Measurements from ENCODE around the gene SPAG16.

The SPAG16 gene

DNA sequence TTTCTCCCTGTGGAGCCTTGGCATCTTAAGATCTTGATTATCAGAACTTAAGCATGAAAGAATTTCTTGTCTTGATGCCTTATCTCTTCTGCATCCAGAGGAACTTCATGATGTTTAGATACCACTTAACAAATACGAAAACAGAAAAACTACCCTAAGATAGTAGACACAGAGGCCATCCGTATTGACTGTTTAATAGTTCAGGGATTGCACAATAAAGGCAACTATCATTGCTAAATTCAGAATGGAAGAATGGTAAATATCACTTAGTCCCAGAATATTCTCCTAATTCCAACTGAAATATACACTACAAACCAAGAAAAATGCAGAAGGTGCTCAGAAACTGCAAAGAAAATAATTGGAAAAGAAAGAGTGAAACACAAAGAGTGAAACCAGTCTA lies 912.0 kb downstream of the SPAG16 start:
- no peak for DNase-seq

DNA sequence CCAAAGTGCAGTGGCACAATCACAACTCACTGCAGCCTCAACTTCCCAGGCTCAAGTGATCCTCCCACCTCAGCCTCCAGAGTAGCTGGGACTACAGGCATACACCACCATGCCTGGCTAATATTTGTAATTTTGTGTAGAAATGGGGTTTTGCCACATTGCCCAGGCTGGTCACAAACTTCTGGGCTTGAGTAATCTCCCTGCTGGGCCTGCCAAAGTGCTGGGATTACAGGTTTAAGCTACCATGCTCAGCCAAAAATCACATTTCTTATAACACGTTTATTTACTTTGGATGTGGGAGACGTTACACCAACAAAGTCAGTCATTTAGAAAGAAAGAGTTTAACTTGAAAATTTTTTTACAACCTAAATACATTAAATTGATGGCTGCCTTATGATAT lies 917.6 kb downstream of the SPAG16 start:
- no peak for DNase-seq

DNA sequence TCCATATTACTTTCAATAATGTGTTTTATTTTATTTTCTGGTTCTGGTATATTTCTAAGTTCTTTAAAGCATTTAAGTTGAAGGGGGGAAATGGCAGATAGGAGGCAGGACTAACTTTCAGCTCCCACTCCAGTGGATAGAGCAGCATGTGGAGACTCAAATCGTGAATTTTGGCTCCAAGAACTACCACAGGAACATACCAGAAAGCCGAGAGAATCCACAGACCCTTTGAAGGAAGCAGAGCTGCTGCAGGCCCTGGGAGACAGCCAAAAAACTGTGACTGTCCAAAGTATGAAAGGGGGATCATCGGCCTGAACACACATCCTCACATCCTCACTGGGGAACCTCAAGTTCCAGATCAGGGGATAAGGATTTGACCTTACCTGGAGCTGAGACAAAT lies 919.0 kb downstream of the SPAG16 start:
- DNase-seq: no peak

DNA sequence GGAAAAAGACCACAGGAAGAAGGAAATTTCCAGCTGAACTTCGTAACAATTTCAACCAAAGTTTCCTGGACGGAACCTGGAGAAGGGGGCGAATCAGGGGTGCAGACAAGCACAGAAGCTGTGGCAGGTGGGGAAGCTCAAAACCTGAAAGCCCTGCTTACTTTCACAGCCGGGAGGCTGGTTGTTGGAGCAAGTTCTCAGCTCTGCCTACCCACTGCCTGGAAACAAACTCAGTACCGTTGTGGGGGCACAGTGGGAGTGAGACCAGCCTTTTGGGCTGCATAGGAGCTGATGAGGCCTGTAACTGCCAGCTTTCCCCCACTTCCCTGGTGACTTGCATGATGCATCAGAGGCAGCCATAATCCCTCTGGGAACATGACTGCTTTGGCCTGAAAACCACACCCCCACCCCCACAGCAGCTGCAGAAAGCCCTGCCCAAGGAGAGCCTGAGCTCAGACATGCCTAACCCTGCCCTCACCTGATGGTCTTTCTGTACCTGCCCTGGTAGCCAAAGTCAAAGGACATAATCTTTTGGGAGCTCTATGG lies 919.6 kb downstream of the SPAG16 start:
- DNase-seq: no peak

DNA sequence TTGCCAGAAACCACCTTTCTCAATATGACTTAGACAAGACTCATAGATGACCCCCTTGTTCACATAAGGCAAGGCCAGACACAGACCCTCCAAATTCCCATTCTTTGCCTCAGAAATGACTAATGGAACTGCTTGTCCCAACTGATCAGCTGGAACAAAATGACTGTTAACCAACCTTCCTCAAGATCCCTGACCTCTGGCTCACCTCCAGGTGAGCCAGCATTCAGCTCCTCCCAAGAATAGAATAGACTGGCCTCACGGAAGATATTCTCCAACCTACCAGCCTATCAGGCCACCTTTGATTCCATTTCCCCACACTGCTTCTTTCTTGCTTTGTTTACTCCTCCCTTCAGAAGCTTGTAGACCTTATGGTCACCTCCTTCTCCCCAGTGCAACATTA lies 930.8 kb downstream of the SPAG16 start:
- no peak for DNase-seq

DNA sequence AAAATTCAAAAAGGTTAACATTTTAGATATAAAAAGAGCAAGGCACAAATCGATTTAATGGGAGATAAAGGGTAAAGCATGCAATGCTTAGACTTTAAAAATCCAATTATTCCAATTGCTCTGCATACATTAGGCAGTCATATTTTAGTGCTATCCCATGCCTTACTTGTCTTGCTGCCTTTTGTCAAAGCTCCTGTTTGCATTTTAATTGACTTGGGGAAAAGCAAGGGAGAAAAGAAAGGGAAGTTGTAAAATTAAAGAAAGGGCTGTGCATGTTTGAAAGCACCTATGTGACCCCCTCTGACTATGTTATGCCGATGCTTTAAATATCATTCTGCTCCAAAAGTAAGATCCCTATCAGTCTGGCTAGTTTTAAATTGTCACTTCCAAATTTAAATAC lies 932.9 kb downstream of the SPAG16 start:
- no peak for DNase-seq

DNA sequence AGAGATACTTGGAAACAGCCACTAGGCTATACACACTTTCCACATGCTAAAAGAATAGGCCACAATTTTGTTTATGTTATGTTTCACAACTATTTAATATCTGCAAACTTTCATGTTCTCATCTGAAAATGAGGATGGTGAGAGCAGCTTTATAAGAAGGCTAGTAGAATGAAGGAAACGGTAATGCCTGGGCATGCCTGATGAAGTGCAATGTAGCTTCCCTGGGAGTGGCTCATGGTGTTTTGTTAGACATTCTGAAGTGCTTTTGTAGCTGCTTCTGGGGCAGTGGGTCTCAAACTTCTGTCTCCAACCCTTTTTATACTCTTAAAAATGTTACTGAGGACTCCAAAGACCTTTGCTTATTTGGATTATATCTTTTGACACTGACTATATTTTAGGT lies 933.3 kb downstream of the SPAG16 start:
- no peak for DNase-seq

DNA sequence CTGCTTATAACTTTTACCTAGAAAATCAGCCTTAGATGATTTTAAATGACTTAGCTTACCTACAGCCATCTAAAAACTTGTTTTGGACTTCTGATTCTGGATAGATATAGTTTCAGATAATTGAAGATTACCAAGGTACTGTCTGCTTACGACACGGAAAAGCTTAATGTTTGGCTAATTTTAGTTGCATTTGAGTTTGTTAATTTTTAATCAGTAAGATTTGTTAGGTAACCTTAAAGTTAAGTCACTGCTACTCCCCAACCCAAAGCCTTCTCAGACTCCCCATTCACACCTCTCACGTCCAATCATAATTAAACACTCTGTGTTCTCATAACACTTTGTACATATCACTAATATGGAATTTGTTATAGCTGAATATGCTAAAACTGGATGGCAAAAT lies 936.0 kb downstream of the SPAG16 start:
- no peak for DNase-seq

DNA sequence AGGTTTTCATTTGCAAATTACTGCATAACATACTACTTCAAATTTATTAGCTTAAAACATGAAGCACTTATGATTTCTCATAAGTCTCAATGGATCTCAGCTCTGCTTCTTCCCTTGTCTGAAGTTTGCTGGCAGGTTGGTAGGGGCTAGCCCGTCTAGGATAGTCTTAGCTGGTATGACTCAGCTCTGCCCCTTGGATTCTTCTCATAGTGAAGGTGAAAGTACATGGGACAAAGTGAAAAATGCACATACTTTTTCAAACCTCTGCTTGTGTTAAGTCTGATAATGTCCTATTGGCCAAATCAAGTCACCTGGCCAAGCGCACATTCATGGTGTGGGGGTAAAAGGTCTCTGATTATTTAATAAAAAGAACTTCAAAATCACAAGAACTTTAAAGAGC lies 941.8 kb downstream of the SPAG16 start:
- DNase-seq: no peak

DNA sequence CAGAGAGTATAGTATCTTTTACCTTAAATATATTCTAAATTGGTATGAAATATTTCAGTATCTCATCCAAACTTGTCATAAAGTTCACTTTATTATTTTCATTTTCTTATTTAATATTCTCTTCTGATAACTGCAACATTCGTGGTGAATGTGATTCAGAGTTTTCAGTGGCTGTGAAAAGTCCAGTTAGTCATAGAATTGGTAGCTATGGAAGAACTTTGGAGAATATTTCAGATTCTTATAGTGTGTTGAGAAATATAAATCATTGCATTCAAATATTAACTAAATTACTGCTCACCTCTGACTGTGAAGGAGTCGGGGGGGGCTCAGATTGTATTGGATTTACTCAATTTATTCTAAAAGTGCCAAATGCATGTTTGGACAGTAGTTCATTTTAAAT lies 948.0 kb downstream of the SPAG16 start:
- DNase-seq: no peak

DNA sequence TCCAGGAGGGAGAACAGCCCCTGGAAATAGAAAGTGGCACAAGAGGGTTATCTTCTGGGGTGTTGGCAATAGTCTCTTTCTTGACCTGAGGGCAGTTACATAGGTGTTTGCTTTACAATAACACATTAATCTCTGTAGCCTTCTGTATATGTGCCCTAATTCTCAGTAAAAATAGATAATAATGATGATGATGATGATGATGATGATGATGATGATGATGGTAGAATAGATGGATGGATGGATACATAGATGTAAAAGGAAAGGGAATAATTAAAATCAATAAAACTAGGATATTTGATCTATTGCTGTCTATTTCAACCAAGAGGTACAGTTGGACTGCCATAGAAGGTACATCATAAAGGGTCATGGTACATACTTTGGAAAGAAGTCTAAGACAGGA lies 948.9 kb downstream of the SPAG16 start:
- no peak for DNase-seq

DNA sequence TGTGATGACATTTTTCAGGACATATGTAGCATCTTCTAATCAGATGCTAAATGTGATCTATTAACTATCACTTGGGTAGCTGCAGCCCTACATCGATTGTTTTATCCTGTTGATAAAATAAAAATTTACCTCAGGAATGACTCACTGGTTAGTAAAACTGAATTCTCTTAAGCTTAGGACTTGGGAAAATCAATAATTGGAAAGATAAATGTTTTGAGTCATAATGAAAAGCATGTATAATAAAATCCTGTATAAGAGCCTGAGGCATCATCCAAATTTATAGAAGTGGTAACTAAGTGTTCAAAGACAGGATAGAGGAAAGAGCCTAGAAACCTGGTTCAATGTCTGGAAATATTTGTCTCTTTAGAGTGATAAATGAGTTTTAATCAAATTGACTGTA lies 958.5 kb downstream of the SPAG16 start:
- DNase-seq: no peak

DNA sequence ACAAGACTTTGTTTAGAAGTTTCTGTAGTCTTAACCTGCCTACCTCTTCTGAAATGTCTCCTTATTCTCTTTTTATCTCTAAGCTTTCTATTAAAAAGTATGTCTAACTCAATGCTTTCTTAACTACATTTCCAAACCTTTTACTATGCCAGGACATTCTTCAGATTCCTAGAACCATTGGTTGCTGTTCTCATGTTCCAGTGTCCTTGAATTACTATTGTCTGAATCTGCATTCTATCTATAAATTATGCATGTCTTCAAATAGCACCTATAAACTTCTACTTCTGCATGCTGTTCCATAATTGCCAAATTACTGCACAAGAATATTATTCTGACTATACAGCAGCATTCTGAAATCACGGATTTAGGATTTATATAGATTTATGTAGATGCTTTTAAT lies 960.6 kb downstream of the SPAG16 start:
- DNase-seq: no peak

DNA sequence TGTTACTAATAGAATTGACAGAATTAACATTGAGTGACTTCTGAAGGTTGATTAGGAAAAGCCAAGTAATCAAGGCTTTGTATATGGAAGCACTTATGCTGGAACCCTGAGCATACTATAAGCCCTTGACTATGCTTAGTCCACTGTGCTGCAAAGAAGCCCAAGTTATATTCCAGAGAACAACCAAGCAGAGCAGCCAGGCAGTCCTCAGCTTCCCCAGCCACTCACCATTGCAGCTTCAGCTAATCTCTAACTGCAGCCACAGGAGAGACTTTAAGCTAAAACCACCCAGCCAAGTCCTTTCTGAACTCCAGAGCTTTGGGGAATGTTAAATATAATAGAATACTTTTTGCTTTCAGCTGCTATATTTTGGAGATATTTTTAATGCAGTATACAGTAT lies 962.2 kb downstream of the SPAG16 start:
- DNase-seq: no peak

DNA sequence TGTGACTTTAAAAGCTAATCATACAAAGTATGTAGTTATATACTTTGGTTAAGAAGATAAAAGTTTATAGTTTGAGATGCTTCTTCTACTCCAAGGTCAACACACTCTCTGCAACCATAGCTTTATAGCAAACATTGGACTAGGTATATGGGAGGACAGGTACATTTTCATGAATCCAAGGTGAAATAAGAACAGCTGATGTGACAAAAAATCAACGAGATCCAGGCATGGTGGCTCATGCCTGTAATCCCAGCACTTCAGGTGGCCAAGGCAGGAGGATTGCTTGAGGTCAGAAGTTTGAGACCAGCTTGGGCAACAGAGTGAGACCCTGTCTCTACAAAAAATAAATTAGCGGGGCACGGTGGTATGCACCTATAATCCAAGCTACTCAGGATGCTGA lies 963.3 kb downstream of the SPAG16 start:
- DNase-seq: no peak

DNA sequence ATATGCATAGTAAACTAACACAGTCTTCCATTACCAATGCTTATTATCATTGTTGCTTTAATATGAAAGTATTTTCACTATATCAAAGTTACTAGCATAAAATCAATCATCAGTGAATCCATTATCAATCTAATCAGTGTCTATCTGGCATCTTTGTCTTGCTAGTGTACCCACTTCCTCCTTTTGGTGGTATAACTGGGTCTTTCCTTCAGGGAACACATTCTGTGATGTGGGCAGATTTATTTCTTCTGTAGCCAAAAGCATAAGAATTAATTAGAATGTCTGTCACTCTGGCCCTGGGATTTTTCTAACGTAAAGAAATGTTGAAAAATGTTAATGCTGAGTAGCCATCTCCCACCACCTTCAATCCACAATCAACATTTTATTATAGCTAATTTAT lies 970.8 kb downstream of the SPAG16 start:
- DNase-seq: no peak

DNA sequence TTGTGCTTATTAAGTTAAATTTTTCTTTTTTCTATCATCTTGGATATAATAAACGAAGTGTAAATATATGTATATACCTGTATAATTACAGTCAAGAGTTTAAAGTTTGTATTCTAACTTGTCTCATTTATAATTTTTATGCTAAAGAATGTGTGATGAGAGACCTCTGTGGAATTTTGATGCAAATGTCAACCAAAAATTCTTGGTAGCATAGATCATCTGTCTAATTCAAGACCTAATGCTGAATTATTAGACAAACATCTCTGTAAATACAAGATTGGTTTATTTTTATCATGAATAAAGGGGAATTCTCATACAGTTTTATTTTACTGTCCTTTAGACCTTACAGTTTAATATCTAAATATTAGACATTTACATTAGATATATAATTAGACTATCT lies 977.4 kb downstream of the SPAG16 start:
- DNase-seq: no peak

DNA sequence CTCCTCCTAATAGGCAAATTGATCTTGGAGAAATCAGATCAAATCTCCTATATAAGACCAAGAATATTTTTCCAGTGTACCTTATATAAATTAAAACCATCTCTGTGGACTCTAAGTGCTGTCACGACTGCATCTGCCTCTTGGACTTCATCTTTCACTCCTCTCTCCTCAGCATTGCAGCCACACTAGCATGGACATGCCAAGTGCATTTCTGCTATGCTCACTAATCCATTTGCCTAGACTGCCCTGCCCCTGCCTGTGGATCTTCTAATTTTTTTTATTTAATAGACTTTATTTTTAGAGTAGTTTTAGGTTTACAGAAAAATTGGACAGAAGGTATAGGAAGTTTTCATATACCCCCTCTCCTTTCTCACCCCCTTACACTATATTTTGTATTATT lies 979.9 kb downstream of the SPAG16 start:
- DNase-seq: no peak

DNA sequence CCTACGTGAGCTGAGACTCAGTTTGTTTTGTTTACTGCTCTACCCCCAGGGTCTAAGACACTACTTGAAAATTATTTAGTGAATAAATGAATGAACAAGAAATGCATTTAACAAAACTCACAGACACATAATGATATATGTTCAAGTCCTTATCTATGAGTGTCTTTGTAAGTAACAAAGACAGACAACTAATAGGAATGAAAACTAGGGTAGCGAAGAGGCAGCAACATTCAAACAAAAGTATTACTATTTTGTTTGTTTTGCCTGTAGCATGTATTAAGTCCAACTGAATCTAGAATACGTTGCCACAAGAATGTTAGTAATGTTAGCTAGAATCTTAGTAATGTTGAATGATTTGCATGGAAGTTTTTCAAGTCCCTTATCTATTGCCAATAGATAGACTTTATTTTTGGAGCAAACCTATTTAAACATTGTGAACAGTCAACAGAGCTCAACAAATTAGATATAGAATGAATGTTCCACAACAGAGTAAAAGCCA lies 981.8 kb downstream of the SPAG16 start:
- no peak for DNase-seq

DNA sequence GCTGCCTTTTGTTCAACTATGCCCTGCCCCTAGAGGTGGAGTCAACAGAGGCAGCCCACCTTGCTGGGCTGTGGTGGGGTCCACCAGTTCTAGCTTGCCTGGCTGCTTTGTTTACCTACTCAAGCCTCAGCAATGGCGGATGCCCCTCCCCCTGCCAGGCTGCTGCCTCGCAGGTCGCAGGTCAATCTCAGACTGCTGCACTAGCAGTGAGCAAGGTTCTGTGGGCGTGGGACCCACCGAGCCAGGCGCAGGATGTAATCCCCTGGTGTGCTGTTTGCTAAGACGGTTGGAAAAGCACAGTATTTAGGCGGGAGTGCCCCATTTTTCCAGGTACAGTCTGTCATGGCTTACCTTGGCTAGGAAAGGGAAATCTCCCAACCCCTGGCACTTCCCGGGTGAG lies 993.6 kb downstream of the SPAG16 start:
- no peak for DNase-seq

DNA sequence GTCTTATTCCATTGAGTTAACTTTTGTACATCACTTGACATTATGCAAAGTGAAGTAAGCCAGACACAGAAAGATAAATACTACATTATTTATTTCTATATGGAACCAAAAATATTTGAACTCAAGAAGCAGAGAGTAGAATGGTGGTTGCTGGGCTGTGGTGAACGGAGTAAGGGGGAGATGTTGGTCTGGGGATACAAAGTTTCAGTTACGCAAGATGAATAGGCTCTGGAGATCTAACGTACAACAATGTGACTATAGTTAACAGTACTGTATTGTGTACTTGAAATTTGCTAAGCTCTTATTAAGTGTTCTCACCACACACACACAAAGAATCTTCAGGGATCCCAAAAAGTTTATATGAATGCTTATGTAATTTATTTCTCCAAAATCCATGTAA lies 1001.7 kb downstream of the SPAG16 start:
- DNase-seq: no peak

DNA sequence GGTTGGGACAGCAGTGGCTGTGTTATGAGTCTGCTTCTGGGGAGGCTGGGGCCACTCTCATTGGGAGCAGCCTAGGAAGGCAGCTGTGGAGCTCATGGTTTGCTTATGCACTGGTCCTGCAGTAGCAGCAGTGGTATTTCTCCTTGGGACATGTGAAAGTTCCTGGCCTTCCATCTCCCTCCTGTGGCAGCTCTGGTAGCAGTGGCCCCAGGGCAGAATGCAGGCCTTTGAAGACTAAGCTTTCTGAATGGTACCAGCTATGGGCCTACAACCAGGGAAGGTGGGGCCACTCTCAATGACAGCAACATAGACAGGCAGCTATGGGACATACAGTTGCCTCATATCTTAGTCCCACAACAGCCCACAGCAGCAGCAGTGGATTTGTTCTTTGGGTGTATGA lies 1009.3 kb downstream of the SPAG16 start:
- no peak for DNase-seq

DNA sequence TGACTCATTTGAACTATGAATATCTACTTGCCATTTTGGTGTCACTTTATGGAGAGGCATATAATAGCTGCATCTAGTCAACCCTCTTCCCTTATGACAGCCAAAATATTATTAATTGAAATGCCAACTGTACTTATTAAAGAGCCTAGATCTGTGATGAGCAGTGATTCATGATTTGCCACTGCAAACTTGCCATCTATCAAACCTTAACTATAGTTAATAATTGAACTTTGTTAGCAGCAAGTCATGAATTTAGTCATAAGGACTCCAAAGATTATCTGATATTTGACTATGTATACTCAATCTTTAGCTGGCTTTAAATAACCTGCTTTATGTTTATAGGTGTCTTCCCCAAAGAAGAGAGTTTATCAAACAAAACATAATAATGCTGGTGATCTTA lies 1010.2 kb downstream of the SPAG16 start:
- DNase-seq: no peak

DNA sequence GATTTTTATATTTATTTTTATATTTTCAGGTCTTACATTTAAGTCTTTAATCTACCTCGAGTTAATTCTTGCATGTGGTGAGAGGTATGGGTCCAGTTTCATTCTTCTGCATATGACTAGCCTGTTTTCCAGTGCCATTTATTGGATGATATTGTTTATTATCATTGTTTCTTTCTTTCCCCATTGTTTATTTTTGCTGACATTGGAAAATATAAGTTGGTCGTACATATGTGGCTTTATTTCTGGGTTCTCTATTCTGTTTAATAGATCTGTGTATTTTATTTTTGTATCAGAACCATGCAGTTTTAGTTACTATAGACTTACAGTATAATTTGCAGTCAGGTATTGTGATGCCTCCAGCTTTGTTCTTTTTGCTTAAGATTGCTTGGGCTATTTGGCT lies 1013.2 kb downstream of the SPAG16 start:
- DNase-seq: no peak

DNA sequence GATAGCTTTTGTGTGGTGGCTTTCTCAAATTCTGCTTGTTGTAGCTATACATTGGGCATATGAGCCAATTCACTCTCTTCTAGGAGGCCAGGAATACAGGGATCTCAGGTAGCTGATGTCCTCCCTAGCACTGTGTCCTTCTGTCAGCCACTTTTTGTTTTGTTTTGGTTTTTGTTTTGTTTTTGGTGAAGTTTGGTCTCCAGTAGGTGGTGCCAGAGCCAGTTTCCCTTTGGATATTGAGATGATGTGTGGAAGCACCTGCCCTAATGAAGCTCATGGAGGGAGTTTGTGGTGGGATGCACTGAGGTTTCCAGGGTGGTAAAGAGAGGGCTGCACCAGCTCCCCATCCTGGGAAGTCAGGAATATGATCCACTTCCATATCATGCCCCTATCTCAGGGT lies 1026.1 kb downstream of the SPAG16 start:
- DNase-seq: no peak

DNA sequence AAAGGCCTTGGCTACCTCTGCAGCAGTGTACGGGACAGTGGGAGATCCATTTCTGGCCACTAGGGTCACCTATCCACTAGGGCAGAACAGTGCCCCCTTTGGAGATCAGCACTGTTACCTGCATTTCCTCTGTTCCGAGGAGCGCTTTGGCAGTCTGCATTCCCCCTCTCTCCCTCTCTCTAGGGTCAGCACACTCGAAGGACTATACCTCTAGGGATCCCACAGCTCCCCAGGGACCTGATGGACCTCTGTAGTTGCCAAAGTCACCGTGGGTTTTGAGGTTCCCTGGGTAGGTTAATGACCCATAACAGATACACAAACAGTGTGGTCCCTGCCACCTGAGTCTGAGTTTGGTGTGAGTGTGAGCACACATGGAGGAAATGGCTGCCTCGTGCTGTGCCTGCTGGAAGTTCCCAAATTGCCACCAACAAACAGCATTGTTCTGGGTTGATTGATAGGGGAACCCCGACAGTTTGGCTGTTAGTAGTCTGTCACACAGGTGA lies 1026.8 kb downstream of the SPAG16 start:
- DNase-seq: no peak

Measured in central memory CD4-positive, alpha-beta T cell (primary cell).